Calu3 (cell line): ENCODE results near the gene CCAR1. TPM values are rescaled to one million over a fixed set of nuclear protein-coding genes. Genes with fewer than 3 reads are reported as not detected.
A peak's percentile ranks its signal among the peaks of the same experiment; 100 is the strongest.
"Not testable (repeated sequence)": the region's sequence is repeated elsewhere in the genome, so short reads cannot be mapped to it uniquely, and the experiment has no call there.

Experiments
- BruUV-seq: library from RNA; stranded (reverse); fragments of 400-500 nt; replicated peaks from 2 replicates; lab custom pipeline; 2021; lab: Mats Ljungman, UMichigan
- CTCF ChIA-PET: fragments of 300-600 bp; sonication (Branson Sonifier 250); formaldehyde crosslinking; loops from one replicate; lab custom pipeline; 2022; ENCODE audit warnings: antibody characterized with exemption; lab: Charles Lee
- DNase-seq: peaks from one replicate; pipeline ENCODE4 v3.0.0; 2022
- H3K27ac Mint-ChIP-seq: one replicate; pipeline ENCODE4 v1.8.0; 2022; ENCODE audit warnings: mixed read lengths; ENCODE audit not compliant: unreplicated experiment
- H3K27me3 Mint-ChIP-seq: one replicate; pipeline ENCODE4 v1.8.0; 2022; ENCODE audit warnings: mixed read lengths; ENCODE audit not compliant: unreplicated experiment
- H3K36me3 Mint-ChIP-seq: one replicate; pipeline ENCODE4 v1.8.0; 2022; ENCODE audit warnings: mild to moderate bottlenecking, moderate library complexity, mixed read lengths; ENCODE audit not compliant: insufficient read depth, unreplicated experiment
- H3K4me1 Mint-ChIP-seq: one replicate; pipeline ENCODE4 v1.8.0; 2022; ENCODE audit warnings: mild to moderate bottlenecking, low read depth, mixed read lengths; ENCODE audit not compliant: unreplicated experiment
- H3K4me3 Mint-ChIP-seq: one replicate; pipeline ENCODE4 v1.8.0; 2022; ENCODE audit warnings: mild to moderate bottlenecking, low read depth, moderate library complexity, mixed read lengths; ENCODE audit not compliant: unreplicated experiment
- H3K9me3 Mint-ChIP-seq: one replicate; pipeline ENCODE4 v1.8.0; 2022; ENCODE audit warnings: low read depth, mixed read lengths; ENCODE audit not compliant: unreplicated experiment
- intact Hi-C: fragments of 100-400 bp; cut with micrococcal nuclease; formaldehyde crosslinking; loops from one replicate; pipeline ENCODE4 v1.10.0; 2022; ENCODE audit not compliant: unreplicated experiment
- total RNA-seq: library from RNA; stranded (reverse); gene quantifications from 2 replicates; pipeline ENCODE4 v1.2.3, GENCODE V29; 2022
- TF ChIP-seq, protein P1 (sequence below): fragments of 200-600 bp; IDR thresholded peaks from one replicate; pipeline ENCODE4 v1.8.0; 2022; ENCODE audit warnings: antibody characterized with exemption; ENCODE audit not compliant: unreplicated experiment

CCAR1 gene
- total RNA-seq, 1 experiment from 2014 or later, result 105 TPM

DNA sequence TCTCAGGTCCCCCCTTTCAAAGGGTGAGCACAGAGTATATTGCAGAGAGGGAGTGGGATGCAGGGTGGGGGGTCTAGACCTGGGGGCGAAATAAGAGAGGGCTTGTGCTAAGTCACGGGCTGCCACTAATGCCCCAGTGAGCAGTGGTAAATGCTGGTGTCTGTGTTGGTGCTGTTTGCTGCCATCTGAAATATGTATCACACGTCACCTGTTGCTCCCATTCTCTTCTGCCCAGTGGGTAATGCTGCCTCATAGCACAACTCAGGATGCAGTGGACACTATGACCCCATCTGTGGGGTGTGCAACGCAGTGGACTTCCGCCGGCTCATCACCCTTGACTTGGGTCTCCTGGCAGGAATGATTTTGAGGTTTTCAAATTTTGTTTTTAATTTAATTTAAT, 108.9 kb downstream of the CCAR1 start:
- BruUV-seq, result no TSS peak
- TF ChIP-seq, protein P1, sequence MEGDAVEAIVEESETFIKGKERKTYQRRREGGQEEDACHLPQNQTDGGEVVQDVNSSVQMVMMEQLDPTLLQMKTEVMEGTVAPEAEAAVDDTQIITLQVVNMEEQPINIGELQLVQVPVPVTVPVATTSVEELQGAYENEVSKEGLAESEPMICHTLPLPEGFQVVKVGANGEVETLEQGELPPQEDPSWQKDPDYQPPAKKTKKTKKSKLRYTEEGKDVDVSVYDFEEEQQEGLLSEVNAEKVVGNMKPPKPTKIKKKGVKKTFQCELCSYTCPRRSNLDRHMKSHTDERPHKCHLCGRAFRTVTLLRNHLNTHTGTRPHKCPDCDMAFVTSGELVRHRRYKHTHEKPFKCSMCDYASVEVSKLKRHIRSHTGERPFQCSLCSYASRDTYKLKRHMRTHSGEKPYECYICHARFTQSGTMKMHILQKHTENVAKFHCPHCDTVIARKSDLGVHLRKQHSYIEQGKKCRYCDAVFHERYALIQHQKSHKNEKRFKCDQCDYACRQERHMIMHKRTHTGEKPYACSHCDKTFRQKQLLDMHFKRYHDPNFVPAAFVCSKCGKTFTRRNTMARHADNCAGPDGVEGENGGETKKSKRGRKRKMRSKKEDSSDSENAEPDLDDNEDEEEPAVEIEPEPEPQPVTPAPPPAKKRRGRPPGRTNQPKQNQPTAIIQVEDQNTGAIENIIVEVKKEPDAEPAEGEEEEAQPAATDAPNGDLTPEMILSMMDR, result no peak
- Mint-ChIP-seq H3K9me3 (no peaks in the 10 kb centered on the region), H3K27ac (no peak overlapping the region), H3K4me3 (no peak overlapping the region), H3K4me1 (peaks cover 7% of the 10 kb centered on the region), H3K36me3 (peaks cover 14% of the 10 kb centered on the region), H3K27me3 (no peaks in the 10 kb centered on the region)
- CTCF ChIA-PET, result no interaction called here
- DNase-seq, result no peak
- intact Hi-C loops, result no loop called here

- intact Hi-C loops, result no loop called here
- CTCF ChIA-PET, result interaction anchor here (1.0 kb wide), 1 partner anchor 8 kb away, joined by 3 read pairs; no protein-coding TSS in a partner anchor
Observed at GRCh38 chr10:68831961-68832455, 111.0 kb downstream of the CCAR1 start.

GRCh38 chr10:68832601-68833000, 111.6 kb downstream of the CCAR1 start:
- CTCF ChIA-PET, result interaction anchor here (0.7 to 1.0 kb wide), 2 partner anchors 9 to 13 kb away, joined by 3 read pairs; no protein-coding TSS in a partner anchor
- Mint-ChIP-seq H3K4me3 (no peak overlapping the region), H3K27me3 (no peaks in the 10 kb centered on the region), H3K36me3 (peaks cover 5% of the 10 kb centered on the region), H3K4me1 (peaks cover 7% of the 10 kb centered on the region), H3K27ac (no peak overlapping the region), H3K9me3 (no peaks in the 10 kb centered on the region)
- TF ChIP-seq, protein P1, result no peak
- intact Hi-C loops, result no loop called here
- no TSS peak for BruUV-seq
- DNase-seq, result no peak

More at GRCh38 chr10:68831961-68832455, 111.0 kb downstream of the CCAR1 start:
- no TSS peak for BruUV-seq
- no peaks in the 10 kb centered on the region for H3K27me3 Mint-ChIP-seq
- no peak overlapping the region for H3K4me3 Mint-ChIP-seq
- no peak overlapping the region for H3K27ac Mint-ChIP-seq
- peak; percentile 12 for DNase-seq
- peaks cover 8% of the 10 kb centered on the region for H3K36me3 Mint-ChIP-seq
- H3K4me1 Mint-ChIP-seq, result peaks cover 7% of the 10 kb centered on the region
- no peaks in the 10 kb centered on the region for H3K9me3 Mint-ChIP-seq
- TF ChIP-seq, protein P1, result no peak

DNA sequence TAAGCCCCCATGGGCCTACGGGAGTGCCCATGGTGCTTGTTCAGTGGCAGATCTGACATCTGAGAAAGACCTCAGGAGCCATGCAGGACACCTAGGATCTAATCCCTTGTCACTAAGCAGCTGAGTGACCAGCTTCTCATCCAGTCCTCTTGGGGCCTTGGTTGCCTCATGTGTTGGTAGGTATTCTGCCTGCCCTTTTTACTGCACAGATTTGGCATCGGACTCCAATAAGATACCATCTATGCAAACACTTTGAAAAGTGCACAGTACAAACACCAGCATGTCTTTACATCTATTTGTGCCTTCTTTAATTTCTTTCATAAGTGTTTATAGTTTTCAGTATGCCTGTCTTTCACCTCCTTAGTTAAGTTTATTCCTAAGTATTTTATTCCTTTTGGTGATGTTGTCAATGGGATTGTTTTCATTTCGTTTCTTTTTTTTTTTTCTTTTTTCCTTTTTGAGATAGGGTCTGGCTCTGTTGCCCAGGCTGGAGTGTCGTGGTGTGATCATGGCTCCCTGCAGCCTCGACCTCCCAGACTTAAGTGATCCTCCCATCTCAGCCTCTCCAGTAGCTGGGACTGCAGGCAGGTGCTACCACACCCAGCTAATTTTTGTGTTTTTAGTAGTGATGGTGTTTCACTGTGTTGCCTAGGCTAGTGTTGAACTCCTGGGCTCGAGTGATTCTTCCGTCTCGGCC, 116.7 kb downstream of the CCAR1 start:
- DNase-seq, result no peak
- peaks cover 5% of the 10 kb centered on the region for H3K36me3 Mint-ChIP-seq
- no peak overlapping the region for H3K4me3 Mint-ChIP-seq
- TF ChIP-seq, protein P1, result no peak
- no TSS peak for BruUV-seq
- no peaks in the 10 kb centered on the region for H3K9me3 Mint-ChIP-seq
- no peak overlapping the region for H3K27ac Mint-ChIP-seq
- H3K27me3 Mint-ChIP-seq, result no peaks in the 10 kb centered on the region
- intact Hi-C loops, result no loop called here
- CTCF ChIA-PET, result interaction anchor here (0.6 to 0.7 kb wide), 3 partner anchors 32 to 367 kb away, joined by 4 to 5 read pairs (median 4); no protein-coding TSS in a partner anchor
- no peaks in the 10 kb centered on the region for H3K4me1 Mint-ChIP-seq

GRCh38 chr10:68840650-68841049, 119.6 kb downstream of the CCAR1 start:
- CTCF ChIA-PET, H3K36me3 Mint-ChIP-seq, H3K4me3 Mint-ChIP-seq, intact Hi-C loops, H3K27ac Mint-ChIP-seq, DNase-seq, H3K4me1 Mint-ChIP-seq, H3K9me3 Mint-ChIP-seq, H3K27me3 Mint-ChIP-seq, BruUV-seq: not testable (repeated sequence)
